HG03439 (cell line): Measurements from ENCODE around the gene PNPLA5.
"Not testable (repeated sequence)": the region's sequence is repeated elsewhere in the genome, so short reads cannot be mapped to it uniquely, and the experiment has no call there.

Experiments
- ATAC-seq: cut with Tn5 transposase; IDR thresholded peaks from one replicate; pipeline ENCODE4 v1.9.1; 2021; ENCODE audit warnings: mild to moderate bottlenecking, moderate library complexity; ENCODE audit not compliant: unreplicated experiment

PNPLA5 gene, protein sequence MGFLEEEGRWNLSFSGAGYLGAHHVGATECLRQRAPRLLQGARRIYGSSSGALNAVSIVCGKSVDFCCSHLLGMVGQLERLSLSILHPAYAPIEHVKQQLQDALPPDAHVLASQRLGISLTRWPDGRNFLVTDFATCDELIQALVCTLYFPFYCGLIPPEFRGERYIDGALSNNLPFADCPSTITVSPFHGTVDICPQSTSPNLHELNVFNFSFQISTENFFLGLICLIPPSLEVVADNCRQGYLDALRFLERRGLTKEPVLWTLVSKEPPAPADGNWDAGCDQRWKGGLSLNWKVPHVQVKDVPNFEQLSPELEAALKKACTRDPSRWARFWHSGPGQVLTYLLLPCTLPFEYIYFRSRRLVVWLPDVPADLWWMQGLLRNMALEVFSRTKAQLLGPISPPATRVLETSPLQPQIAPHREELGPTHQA

DNA sequence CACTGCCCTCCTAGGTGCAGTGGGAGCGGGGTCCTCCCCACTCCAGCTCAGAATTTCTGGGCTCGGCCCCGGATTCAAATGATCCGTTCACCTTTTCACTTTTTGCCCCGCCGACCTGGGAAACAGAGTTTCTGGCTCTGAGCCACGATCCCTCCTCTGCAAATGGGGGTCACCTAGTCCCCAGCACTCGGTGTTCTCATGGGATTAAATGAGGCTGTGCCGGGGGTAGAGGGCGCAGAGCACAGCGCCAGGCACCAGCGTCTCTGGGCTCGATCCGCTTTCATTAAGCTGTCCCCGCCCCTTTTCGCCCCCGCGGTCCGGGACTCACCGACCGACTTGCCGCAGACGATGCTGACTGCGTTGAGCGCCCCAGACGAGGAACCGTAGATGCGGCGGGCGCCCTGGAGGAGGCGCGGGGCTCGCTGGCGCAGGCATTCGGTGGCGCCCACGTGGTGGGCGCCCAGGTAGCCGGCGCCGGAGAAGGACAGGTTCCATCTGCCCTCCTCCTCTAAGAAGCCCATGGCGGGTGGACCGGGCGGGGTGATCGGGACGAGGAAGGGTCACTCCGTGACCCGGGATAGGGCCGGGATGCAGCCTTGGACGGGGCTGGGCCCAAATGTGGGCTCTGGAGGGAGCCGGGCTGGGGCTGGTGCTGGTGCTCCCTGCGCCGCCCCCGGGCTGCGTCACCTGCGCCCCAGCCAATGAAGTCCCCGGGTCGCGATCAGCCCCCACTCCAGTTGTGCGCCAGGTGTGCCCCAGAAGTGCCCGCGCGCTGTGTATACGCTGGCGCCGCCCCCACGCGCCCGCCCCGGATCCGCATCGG, at the start of gene PNPLA5:
Gene PNPLA5 (minus strand): TSS at position 654 of the 823 bp plus-strand sequence. CDS start 133 bp downstream, at position 521.
- no peak for ATAC-seq

DNA sequence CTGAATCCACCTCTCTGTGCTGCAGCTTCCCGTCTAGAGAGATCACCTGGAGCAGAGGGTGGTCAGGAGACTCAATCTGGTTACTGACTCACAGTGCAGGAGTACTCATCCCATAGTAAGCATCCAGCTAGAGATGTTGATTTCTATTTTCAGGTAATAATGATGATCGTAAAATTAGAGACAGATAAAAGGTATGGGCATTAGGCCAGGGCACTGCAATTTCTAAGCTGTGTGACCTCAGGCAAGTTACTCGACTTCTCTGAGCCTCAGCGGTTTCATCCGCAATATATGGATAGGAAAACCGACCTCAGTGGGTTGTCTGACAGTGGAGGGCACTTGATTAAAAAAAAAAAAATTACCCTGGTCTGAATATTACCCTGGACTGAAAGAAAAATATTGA, 49.6 kb upstream of the PNPLA5 start:
- ATAC-seq, result no peak

DNA sequence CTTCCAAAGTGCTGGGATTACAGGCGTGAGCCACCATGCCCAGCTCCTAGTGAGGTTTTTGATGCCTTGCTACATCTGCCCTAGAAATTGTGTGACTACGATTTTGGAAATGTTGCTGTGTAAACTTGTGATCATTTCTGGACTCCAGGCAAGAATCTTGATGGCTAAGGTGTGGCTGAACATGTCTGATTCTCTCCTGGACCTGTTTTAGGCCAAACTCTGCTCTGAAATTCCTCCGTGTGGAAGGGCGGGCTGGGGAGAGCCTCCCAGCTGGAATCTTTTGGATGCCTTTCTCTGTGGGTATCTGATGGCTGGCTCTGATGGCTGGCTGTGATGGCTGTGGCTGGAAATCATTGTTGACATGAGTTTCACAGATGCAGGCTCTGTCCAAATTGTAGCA, 40.0 kb upstream of the PNPLA5 start:
- no peak for ATAC-seq

DNA sequence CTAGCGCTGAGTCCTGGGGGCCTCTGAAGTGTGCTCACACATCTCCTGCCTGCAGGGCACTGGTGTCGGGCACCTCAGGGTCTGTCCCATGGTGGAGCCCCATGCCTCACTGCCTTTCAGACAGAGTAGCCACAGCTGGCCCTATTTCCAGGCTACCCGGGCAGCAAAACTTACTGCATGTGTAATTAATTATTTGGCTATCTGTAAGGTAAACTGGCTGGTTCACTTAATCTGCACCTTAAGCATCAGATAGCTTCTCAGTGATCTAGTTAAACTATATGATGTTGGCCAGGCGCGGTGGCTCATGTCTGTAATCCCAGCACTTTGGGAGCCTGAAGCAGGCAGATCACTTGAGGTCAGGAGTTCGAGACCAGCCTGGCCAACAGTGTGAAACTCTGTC, 37.1 kb upstream of the PNPLA5 start:
- no peak for ATAC-seq

DNA sequence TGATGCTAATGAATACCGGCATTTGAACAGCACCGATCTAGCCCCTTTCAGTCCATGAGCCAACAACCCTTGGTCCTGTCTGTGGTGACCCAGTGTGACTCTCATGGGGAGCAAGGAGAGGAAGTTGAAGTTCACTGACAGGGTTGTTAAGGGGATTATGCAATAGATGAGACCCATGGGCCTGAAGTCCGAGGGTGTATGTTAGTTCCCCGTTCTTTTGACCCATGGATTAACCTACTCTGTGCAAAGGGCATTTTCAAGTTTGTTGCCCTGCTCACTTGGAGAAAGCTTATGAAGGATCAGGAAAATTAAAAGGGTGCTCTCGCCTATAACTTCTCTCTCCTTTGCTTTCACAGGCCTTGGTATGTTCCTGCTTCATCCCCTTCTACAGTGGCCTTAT, 36.7 kb upstream of the PNPLA5 start:
- ATAC-seq, result no peak

DNA sequence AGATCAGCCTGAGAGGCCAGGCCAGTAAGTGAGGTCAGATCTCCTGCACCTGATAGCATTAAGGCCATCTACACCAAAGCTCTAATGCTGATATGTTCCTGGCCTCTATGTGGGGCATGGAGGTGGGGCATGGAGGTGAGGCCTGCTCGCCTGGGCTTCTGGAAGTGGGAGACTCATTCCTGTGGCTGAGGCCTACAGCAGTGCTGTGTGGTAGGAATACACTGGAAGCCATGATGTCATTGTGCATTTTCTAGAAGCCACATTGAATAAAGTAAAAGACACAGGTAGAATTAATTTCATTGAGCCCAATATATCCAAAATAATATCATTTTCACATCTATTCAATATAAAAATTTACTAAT, 34.5 kb upstream of the PNPLA5 start:
- ATAC-seq, result no peak

DNA sequence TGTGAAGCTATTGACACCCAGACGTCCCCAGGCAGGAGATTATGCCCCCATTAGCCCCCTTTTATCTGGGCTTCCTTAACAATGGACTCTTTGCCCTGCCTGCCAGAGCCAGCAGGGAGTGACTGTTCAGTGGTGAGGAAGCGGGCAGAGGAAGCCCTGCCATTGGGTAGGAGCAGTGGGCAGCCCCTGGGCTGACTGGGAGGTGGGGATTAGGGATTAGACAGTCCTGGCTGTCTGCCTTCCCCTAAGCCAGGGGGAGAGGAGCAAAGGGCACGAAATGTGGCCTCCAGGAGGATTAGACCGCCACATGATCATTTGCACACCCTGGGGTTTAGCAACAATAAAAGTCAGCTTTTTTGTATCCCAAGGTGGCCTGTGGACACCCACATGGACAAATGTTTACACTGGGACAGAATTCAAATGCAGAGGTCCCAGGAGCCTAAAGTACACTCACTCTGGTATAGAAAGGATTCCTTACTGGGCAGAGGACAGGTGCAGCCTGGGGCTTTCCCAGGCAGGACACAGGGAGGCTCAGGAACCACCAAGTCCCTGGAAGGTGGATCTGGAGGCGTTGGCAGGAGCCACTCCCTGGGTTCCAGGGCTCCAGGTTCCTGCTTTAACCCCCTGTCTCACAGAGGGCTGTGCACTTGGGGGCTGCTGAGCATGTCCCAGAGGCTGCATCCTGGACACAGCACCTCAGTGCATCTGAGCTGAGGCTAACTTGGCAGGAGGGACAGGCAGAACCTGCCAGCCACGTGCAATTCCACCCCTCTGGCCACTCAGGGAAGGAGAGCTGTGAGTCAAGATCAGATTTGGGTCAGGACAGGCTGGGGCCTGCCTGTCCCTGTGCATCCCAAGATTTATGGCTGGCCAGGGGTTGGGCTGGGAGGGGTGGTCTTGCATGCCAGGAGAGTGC, 33.9 kb upstream of the PNPLA5 start:
- no peak for ATAC-seq

DNA sequence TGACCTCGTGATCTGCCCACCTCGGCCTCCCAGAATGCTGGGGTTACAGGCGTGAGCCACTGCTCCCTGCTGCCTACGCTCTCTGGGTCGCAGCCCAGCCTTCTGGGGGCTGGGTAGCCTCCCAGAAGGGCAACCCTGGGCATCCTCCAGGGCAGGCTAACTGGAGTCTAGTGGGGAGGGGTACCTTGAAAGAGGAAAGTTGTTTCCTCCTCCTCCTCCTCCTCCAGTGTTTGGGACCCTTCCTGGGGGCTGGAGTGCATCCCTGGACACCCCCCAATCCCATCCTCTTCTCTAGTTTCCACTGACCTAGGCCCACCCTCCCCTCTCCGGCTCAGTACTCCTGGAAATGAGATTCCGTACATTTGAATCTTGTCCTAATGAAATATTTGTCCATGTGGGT, 33.1 kb upstream of the PNPLA5 start:
- no peak for ATAC-seq

DNA sequence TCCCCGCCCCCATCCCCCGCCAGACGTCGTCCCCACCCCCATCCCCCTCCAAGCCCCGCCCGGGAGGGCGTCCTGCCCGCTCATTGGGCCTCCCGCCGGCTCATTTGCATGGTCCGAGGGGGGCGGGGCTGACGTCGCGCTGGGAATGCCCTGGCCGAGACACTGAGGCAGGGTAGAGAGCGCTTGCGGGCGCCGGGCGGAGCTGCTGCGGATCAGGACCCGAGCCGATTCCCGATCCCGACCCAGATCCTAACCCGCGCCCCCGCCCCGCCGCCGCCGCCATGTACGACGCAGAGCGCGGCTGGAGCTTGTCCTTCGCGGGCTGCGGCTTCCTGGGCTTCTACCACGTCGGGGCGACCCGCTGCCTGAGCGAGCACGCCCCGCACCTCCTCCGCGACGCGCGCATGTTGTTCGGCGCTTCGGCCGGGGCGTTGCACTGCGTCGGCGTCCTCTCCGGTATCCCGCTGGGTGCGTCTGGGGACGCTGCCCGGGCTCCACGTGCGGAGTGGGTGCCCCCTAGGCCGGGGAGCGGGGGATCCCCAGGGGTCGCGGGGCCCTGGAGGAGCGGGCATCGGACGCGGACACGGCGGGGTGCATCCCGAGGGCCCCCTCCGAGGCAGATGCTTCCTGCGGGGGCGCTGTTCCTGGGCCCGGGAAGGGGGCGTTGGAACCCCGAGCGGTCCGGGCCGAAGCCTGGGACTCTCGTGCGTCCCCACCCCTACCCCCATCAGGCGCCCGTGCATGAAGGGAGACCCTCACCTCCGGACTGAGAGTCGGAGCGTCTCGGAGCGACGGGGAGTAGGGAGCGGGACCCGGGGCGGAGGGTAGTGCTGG, 32.0 kb upstream of the PNPLA5 start, which contains the start of gene PNPLA3:
Gene PNPLA3 (plus strand): TSS at position 175 of the 834 bp plus-strand sequence. CDS start 107 bp downstream, at position 282.
- ATAC-seq, result no peak

DNA sequence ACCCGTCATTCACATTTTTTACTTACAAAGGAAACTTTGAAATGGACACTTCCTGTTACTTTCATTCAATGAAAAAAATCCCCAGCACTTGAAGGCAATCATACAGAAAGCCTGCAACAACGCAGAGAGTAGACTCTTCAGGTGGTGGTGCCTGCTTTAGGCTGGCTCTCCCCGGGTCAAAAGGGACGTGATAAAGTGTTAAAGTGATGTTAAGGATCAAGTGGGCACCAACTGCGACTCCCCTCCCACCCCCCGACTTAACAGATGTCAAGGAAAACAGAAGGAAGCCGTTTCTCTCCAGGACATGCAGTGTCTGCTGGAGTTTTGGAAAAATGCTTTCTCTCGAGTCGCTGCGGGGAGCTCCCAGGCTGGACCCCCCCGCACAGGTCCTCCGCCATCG, 31.4 kb upstream of the PNPLA5 start:
- no peak for ATAC-seq

DNA sequence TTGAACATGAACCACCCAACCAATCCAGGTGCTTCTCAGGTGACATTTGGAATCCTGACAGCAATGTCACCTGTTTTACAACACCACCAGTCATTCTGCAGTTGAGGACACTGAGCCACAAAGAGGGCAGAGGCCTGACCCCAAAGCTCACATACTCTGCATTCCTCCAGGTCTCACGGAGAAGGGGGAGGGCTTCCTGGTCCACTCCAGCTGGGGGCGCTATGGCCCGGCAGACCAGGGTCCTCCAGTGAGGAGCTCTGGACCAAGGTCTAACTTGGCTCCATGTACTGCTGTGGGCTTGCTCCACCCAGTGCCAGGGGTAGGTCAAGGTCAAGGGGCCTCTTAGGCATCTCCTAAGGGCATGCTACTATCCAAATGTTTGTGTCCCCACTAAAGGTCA, 30.3 kb upstream of the PNPLA5 start:
- ATAC-seq, result no peak

DNA sequence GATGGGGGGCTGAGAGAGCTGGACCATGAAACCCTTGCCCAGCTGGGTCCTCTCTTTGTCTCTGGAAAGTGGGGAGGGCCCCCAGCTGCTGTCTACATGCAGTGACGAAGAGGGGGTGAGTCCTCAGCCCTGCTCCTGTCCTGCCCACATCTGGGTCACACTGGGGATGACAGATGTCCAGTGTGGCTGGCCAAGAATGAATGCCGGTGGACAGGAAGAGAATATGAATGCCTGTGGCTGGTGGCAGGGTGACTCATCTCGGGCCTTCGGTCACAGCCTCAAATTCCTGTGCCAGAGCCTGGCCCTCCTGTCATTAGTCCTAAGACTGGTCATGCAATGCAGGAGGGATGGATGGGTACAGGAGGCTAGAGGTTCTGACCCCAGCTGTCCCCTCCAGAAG, 29.6 kb upstream of the PNPLA5 start:
- no peak for ATAC-seq

DNA sequence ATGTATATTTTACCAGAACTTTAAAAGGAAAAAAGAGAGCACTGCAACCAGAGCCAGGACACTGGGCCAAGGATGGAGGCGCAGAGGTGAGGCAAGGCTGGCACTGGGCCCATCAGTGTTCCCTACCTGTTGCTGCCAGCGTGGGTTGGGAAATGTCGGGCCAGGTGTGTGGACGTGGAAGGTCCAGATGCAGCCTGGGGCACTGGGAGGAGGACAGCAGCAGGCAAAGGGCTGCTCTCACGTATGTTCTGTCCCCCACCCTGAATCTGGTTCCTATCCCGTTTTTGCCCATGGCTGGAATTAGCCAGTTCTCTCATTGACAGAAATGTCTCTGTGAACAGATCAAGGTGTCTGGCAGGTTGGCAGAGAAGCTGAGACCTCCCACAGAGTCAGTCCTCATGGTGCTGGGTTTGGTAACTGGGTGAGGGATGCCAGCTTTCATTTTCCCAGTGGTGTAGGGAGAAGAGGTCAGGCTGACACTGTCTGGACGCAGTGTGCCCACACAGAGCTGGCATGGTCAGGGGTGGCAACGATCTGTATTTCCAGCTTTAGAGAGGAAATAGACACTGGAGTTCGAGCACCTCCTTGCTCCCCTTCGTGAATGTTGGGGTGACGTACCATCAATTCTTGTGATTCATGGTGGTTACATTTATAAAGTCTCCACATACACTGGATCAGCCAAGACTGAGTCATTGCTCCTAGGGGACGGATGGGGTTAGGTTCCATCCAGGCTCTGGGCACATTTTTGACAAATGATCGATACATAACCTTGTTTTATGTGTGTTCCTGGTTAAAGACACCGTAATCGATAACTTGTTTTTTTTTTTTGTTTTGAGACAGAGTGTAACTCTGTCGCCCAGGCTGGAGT, 27.5 kb upstream of the PNPLA5 start:
- ATAC-seq, result no peak

DNA sequence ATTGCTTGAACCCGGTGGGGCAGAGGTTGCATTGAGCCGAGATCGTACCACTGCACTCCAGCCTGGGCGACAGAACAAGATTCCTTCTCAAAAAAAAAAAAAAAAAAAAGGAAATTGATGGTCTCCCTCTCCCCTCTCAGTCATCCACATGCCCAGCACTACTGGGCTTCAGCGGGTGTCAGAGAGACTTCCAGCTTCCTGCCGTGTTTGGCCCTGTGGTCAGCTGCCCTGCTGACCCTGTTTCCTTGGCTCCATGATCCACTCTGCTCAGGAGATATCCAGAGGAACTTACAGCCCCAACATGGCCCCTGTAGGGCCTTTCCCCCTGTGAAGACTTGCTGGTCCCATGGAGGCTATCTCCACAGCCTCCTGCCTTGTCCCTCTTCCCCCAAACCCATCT, 25.7 kb upstream of the PNPLA5 start:
- ATAC-seq, result no peak

DNA sequence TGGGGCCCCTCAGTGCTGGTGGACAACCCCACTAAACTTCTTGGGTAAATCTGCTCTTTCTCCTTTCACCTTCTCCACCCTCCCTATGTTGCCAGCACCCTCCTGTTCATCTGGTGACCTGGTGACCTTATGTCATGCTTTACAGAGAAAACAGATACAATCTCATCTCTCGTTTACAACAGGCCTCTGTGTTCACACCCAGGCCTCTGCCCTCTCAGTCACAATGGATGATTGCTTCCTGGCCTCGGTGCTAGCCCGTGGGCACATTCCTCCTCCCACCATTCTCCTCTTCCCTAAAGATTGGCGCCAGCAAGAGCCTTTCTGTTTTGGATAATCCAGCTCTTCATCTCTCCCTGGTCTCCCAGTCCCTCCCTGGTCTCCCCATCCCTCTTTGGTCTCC, 19.5 kb upstream of the PNPLA5 start:
- no peak for ATAC-seq

DNA sequence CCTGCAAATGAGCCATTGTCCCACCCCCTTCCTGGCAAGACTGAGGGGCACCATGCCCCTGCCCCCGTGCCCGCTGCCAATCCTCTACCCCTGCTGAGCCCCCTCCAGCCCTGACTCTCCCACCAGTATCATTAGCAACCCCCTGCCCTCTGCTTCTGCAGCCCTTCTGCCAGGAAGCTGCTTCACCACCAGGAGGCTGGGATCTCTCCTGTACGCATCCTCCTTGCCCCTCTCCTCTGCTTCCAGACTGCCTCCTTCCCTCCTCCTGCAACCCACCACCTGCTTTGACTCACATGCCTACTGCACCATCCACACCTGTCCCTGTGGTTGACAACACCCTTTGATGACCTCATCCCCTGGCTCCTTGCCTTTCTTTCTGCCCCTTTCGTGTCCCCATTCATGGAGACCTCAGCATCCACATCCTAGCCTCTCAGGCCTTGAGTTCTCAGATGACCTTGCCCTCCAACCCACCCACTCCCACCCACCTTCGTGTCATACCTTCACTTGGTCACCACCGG, 18.4 kb upstream of the PNPLA5 start:
- no peak for ATAC-seq

DNA sequence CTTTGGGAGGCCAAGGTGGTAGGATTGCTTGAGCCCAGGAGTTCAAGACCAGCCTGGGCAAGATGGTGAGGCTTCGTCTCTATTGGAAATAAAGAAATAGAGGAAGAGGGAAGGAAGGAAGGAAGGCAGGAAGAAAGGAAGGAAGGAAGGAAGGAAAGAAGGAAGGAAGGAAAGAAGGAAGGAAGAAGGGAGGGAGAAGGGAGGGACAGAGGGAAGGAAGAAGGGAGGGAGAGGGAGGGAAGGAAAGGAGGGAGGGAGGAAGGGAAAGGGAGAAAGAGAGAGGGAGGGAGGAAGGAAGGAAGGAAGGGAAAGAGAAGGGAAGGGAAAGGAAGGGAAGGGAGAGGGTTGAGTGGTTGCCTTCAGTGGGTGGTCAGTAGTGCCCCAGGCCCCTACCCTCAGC, 17.9 kb upstream of the PNPLA5 start:
- ATAC-seq, result no peak

DNA sequence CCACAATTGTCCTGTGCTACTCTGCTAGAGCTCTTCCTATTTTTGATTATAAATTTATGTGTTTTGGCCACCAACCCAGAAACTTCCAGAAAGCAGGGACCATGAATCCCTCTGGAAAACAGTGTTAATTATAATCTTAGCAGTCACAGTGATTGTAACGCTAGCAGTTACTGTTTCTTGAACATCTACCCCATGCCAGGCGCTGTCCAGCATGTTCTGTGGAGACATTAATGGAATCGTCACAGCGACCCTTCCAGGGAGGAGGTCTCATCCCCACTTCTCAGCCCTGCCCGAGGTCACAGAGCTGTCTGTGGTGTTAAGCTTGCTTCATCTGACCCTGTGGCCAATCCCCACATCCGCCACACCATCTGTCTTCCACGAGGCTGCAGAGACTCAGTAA, 13.9 kb upstream of the PNPLA5 start:
- ATAC-seq, result no peak

DNA sequence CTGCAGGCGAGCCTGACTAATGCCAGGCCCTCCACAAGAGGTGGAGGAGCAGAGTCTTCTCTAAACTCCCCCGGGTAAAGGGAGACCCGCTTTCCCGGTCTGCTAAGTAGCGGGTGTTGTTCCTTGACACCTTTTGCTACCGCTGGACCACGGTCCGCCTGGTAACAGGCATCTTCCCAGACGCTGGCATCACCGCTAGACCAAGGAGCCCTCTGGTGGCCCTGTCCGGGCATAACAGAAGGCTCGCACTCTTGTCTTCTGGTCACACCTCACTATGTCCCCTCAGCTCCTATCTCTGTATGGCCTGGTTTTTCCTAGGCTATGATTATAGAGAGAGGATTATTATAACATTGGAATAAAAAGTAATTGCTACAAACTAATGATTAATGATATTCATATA, 12.6 kb upstream of the PNPLA5 start:
- not testable (repeated sequence) for ATAC-seq
